Measurements from ENCODE around the gene HADHA.

Gene HADHA

DNA sequence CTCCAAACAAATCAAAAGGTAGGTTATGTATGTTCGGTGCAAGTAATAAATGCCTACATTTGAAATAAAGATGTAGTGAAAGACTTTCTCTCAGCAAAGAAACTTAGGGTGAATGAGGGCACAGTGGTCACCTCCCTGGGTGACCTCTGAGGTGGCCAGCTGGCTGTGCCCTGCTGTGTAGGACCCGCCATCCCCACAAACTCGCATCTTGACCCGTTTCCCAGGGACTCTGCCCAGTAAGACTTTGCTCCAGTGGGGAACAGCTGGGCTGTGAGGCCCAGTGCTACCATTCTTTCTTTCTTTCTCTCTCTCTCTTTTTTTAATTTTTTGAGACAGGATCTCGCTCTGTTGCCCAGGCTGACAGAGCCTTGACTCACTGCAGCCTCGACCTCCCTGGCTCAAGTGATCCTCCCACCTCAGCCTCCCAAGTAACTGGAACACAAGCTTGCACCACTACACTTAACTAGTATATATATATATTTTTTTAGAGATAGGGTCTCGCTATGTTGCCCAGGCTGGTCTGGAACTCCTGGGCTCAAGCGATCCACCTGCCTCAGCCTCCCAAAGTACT is 79.7 kb downstream of the HADHA start:
- peaks cover 3% of the 10 kb centered on the region for H3K27me3 Mint-ChIP-seq
- H3K36me3 Mint-ChIP-seq = no peaks in the 10 kb centered on the region
- H3K27ac Mint-ChIP-seq = no peak overlapping the region
- H3K4me1 Mint-ChIP-seq (ENCODE audit: low read depth) = no peaks in the 10 kb centered on the region
- H3K9me3 Mint-ChIP-seq (ENCODE audit: low read depth) = no peaks in the 10 kb centered on the region
- H3K4me3 Mint-ChIP-seq = no peak overlapping the region

DNA sequence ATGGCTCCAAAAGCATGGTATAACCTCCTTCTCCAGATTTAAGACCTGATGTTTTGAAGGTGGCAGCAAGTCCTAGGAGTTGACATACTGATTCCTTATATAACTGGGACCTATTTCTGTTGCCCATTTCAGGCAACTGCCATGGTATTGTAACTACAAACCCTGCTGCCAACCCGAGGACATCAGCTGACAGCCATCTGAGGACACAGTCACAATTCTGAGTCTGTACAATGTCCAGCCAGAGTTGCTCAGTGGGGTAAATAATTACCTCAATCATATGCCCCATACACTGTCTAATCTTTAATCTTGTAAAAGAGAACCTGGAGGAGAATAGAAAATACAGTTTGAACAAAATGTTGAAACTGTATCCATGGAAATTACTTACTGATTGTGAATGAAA is 80.2 kb downstream of the HADHA start:
- Mint-ChIP-seq H3K4me3 (no peak overlapping the region), H3K9me3 (ENCODE audit: low read depth) (no peaks in the 10 kb centered on the region), H3K36me3 (no peaks in the 10 kb centered on the region), H3K27me3 (peaks cover 1% of the 10 kb centered on the region), H3K4me1 (ENCODE audit: low read depth) (no peaks in the 10 kb centered on the region), H3K27ac (no peak overlapping the region)

DNA sequence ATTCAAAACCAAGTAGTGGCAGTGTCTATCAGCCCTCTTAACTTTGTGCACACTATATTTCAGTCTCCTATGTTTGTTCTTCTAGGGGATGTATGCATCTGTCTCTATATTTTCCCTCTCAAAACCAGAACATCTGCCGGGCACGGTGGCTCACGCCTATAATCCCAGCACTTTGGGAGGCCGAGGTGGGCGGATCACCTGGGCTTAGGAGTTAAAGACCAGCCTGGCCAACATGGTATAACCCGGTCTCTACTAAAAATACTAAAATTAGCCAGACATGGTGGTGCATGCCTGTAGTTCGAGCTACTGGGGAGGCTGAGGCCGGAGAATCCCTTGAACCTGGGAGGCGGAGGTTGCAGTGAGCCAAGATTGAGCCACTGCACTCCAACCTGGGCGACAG is 81.5 kb downstream of the HADHA start:
- H3K27ac Mint-ChIP-seq = no peak overlapping the region
- H3K4me1 Mint-ChIP-seq (ENCODE audit: low read depth) = no peaks in the 10 kb centered on the region
- no peaks in the 10 kb centered on the region for H3K9me3 Mint-ChIP-seq (ENCODE audit: low read depth)
- H3K27me3 Mint-ChIP-seq = peaks cover 1% of the 10 kb centered on the region
- no peak overlapping the region for H3K4me3 Mint-ChIP-seq
- H3K36me3 Mint-ChIP-seq = no peaks in the 10 kb centered on the region

DNA sequence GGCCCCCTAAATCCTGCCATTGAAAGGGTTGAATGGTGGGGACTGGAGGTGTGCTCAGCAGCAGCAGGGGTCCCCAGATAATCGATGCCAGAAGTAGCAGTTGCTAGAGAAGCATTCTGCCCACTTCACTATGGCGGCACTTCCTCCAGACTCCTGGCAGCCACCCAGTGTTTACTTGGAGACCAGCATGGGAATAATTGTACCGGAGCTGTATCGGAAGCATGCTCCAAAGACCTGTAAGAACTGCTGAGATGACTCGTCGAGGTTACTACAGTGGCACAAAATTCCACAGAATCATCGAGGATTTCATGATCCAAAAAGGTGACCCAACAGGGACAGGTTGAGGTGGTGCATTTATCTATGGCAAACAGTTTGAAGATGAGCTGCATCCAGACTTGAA is 82.5 kb downstream of the HADHA start:
- peaks cover 2% of the 10 kb centered on the region for H3K36me3 Mint-ChIP-seq
- H3K4me1 Mint-ChIP-seq (ENCODE audit: low read depth) = no peaks in the 10 kb centered on the region
- H3K27ac Mint-ChIP-seq = no peak overlapping the region
- no peak overlapping the region for H3K4me3 Mint-ChIP-seq
- no peaks in the 10 kb centered on the region for H3K9me3 Mint-ChIP-seq (ENCODE audit: low read depth)
- H3K27me3 Mint-ChIP-seq = peaks cover 3% of the 10 kb centered on the region

DNA sequence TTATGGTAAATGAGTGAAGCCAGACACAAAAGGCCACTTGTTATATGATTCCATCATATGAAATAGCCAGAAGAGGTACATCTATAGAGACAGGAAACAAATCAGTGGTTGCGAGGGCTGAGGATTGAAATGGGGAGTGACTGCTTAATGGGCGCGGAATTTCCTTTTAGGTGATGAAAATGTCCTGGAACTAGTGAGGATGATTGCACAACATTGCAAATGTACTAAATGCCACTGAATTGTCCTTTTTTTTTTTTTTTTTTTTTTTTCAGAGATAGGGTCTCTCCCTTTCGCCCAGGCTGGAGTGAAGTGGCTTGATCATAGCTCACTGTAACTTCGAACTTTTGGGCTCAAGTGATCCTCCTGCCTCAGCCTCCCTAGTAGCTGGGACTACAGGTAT is 86.9 kb downstream of the HADHA start:
- H3K4me3 Mint-ChIP-seq = no peak overlapping the region
- H3K27ac Mint-ChIP-seq = no peak overlapping the region
- H3K9me3 Mint-ChIP-seq (ENCODE audit: low read depth) = no peaks in the 10 kb centered on the region
- H3K27me3 Mint-ChIP-seq = peaks cover 7% of the 10 kb centered on the region
- H3K36me3 Mint-ChIP-seq = peaks cover 2% of the 10 kb centered on the region
- no peaks in the 10 kb centered on the region for H3K4me1 Mint-ChIP-seq (ENCODE audit: low read depth)

DNA sequence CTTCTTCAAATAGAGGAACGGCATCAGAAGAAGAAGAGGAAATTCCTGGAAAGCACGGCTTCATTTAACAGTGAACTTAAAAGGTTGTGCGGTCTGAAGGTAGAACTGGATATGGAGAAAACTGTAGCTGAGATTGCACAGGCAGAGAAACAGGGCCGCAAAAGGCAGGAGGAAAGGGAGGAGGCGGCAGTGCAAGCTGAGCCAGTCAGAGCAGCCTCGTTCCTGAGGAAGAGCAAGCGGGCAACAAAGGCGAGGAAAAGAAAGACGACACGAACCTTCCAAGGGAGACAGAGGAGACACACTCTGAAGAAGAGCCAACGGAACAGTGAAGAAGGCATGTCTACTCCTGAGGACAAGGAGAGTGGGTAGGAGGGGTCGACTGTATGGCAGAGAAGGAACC is 94.2 kb downstream of the HADHA start:
- Mint-ChIP-seq H3K27ac (no peak overlapping the region), H3K27me3 (peaks cover 18% of the 10 kb centered on the region), H3K36me3 (no peaks in the 10 kb centered on the region), H3K9me3 (ENCODE audit: low read depth) (no peaks in the 10 kb centered on the region), H3K4me3 (no peak overlapping the region), H3K4me1 (ENCODE audit: low read depth) (no peaks in the 10 kb centered on the region)

DNA sequence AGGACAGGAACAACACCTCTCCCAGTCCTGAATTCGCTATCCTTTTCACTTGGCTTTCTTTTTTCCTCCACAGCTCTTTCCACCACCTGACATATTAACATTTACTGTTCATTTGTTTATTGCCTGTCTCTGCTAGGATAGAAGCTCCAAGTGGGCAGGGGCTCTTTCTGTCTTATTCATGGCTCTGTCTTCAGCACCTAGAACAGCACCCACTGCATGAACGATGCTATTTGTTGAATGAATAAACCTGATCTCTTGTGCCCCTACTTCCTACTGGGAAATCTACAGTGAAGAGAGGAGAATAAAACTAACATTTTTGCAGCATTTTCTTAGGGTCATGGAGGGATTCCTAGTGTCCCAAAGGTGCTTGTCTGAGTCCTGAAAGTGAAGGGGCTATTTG is 95.9 kb downstream of the HADHA start:
- H3K4me1 Mint-ChIP-seq (ENCODE audit: low read depth) = peaks cover 2% of the 10 kb centered on the region
- peaks cover 17% of the 10 kb centered on the region for H3K27me3 Mint-ChIP-seq
- H3K9me3 Mint-ChIP-seq (ENCODE audit: low read depth) = no peaks in the 10 kb centered on the region
- no peak overlapping the region for H3K27ac Mint-ChIP-seq
- no peak overlapping the region for H3K4me3 Mint-ChIP-seq
- H3K36me3 Mint-ChIP-seq = no peaks in the 10 kb centered on the region

DNA sequence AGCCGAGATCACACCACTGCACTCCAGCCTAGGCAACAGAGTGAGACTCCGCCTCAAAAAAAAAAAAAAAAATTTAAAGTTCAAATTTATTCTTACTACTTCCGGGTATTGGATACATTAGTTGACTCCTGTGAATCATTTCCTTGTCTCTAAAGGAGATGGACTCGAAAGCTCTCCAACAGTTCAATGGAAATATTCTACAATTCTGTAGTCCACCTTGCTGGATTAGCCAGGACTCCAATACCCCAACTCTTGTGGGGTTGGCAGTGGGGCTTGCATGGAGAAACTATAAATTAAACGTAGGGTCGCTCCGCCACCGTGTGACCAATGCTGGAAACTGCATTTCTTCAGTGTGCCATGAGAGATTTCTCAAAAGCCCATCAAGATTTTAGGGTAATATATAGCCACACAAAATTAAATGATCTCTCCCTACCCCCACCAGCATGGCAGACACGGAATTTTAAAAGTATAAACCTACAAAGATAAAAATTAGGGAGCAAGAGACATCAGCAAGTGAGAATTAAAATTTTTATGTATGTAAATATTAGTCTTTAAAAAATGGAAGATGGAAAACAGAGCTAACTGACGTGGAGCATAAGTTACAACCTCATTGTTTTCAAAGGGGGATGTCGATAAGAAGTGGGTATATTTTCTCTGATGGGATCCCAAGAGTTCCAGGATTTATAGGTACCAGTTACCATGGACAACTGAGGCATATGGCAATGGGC is 99.3 kb downstream of the HADHA start:
- Mint-ChIP-seq H3K27ac (no peak overlapping the region), H3K9me3 (ENCODE audit: low read depth) (no peaks in the 10 kb centered on the region), H3K4me3 (no peak overlapping the region), H3K36me3 (no peaks in the 10 kb centered on the region), H3K4me1 (ENCODE audit: low read depth) (peaks cover 2% of the 10 kb centered on the region), H3K27me3 (peaks cover 6% of the 10 kb centered on the region)

DNA sequence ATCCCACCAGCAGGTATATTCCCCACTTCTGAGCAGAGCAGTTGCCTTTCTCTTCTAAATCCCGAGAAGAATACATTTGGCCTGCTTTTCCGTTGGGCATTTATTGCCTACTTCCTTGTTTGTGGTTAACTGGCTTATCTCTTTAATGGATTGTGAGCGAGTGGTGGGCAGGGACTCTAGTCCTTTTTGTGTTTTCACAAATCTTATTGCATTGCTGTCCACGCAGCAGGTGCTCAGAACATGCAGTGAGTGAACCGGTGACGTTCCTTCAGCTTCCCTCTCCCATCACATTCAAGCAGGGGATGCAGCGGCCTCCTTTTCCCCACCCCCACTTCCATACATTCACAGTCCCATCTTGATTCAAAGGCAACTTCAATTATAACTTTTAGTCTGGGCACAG is 100.4 kb downstream of the HADHA start:
- Mint-ChIP-seq H3K4me3 (no peak overlapping the region), H3K27me3 (peaks cover 2% of the 10 kb centered on the region), H3K27ac (no peak overlapping the region), H3K9me3 (ENCODE audit: low read depth) (no peaks in the 10 kb centered on the region), H3K4me1 (ENCODE audit: low read depth) (peaks cover 2% of the 10 kb centered on the region), H3K36me3 (no peaks in the 10 kb centered on the region)

DNA sequence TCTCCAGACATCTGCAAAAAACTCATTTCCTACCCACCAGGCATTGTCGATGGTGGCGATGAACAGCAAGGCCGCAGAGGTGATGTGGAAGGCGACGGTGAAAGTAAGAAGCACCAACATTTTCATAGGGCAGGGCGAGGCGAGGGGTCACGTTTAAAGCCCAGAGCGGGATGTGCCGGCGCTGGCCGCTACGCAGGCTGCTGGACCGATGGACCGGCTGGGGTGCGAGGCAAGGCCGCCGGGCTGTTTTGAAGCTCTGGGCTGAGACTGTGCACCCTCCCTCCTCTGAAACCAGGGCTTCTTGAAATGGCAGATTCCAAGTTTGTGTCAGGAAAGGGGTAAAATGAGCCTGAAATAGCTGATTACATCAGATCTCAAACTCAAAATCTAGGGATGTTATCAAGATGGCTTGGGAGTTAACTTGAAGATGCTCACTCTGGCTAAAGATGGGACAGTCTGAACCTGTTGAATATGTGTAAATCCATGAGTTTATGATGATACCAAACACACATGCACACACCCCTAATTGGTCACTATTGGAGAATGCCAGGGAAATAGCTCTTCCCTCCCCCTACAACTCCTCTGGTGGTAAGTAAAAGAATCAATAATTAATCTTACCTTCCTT is 103.2 kb downstream of the HADHA start:
- H3K4me1 Mint-ChIP-seq (ENCODE audit: low read depth) = peaks cover 2% of the 10 kb centered on the region
- no peaks in the 10 kb centered on the region for H3K27me3 Mint-ChIP-seq
- no peaks in the 10 kb centered on the region for H3K36me3 Mint-ChIP-seq
- H3K9me3 Mint-ChIP-seq (ENCODE audit: low read depth) = no peaks in the 10 kb centered on the region
- no peak overlapping the region for H3K4me3 Mint-ChIP-seq
- peak overlapping the region; percentile 11 for H3K27ac Mint-ChIP-seq
